Measurements from ENCODE around the gene IPO9. TPM values are rescaled to one million over a fixed set of nuclear protein-coding genes. Genes with fewer than 3 reads are reported as not detected.

Gene IPO9
- total and polyA plus RNA-seq, 2 of the 4 experiments (the other 2 are of a cell fraction), result 14.0 to 23.4 TPM

- no peak overlapping the region for H2AFZ ChIP-seq (replicated peaks; ENCODE audit: low read length, poor library complexity)
- H3K9me3 ChIP-seq (ENCODE audit: control insufficient read depth, insufficient read depth, low read length), result no peaks in the 10 kb centered on the region
- H3K36me3 ChIP-seq (ENCODE audit: control insufficient read depth, insufficient read depth, low read length), result peaks cover 15% of the 10 kb centered on the region
- no peak overlapping the region for H3K4me2 ChIP-seq (ENCODE audit: low read depth, low read length)
- no peak for ATAC-seq (ENCODE audit: low read depth)
- H3K18ac ChIP-seq (ENCODE audit: low read depth, low read length), result no peak overlapping the region; the same call in 1 of the 2 replicates
- DNase-seq, result no peak
- H2AK5ac ChIP-seq (ENCODE audit: low read depth, low read length), result peak overlapping the region; percentile 100
- no peaks in the 10 kb centered on the region for H3K27me3 ChIP-seq (ENCODE audit: control insufficient read depth, insufficient read depth, low read length)
- peak overlapping the region; percentile 92 for H2AK9ac ChIP-seq (replicated peaks; ENCODE audit: low read depth, low read length, poor library complexity)
- peak overlapping the region; percentile 100 for H3K4ac ChIP-seq (ENCODE audit: low read depth, low read length)
- intact Hi-C loops (cut with micrococcal nuclease), result no loop called here
- peak overlapping the region; percentile 100 for H2BK5ac ChIP-seq (ENCODE audit: low read depth, low read length, poor library complexity, severe bottlenecking)
- peak overlapping the region; percentile 92 for H4K5ac ChIP-seq (ENCODE audit: low read depth, low read length)
- ChIA-PET POLR2A (ENCODE audit: unreplicated experiment) (no interaction called here), CTCF (no interaction called here)
- peak overlapping the region; percentile 100 for H4K91ac ChIP-seq (ENCODE audit: insufficient read depth, low read depth, low read length)
- in situ Hi-C loops (cut with MboI; ENCODE audit: low sequenced_read_pairs), result no loop called here
- no peak overlapping the region for H3K4me3 ChIP-seq (ENCODE audit: insufficient read depth, low read depth, low read length)
- H4K20me1 ChIP-seq (ENCODE audit: insufficient read depth, low read length), result no peaks in the 10 kb centered on the region
- H3K9ac ChIP-seq (ENCODE audit: low read depth, low read length), result peak overlapping the region; percentile 3; the same call in 1 of the 2 replicates
- WGBS, 2 experiments (ENCODE audit: extremely low coverage in 2 of 2, insufficient read length in 1 of 2), result no CpG with 5 or more reads among the region's 3 CpGs
- H4K8ac ChIP-seq (ENCODE audit: low read depth in 2 of 2, low read length in 2 of 2), result peak overlapping the region; percentile 99 to 100; a peak in 3 of 4 replicates
- peak overlapping the region; percentile 100 for H2BK120ac ChIP-seq (ENCODE audit: low read depth, low read length)
- peak overlapping the region; percentile 100; the same call in 1 of the 3 replicates for H2BK15ac ChIP-seq (ENCODE audit: low read depth, low read length)
- H3K79me1 ChIP-seq (ENCODE audit: low read depth in 1 of 2, low read length in 2 of 2), result peaks cover 6 to 71% of the 10 kb centered on the region in 2 experiments; a peak in 3 of 4 replicates
- H3K23ac ChIP-seq (ENCODE audit: low read depth, low read length), result no peak overlapping the region
- H3K27ac ChIP-seq (ENCODE audit: insufficient read depth, low read length), result peak overlapping the region; percentile 97
- no peak for TF ChIP-seq RFX5 (IDR thresholded peaks at IDR 0.05; ENCODE audit: low read depth, low read length)
- no peak for TF ChIP-seq USF2 (IDR thresholded peaks at IDR 0.05; ENCODE audit: low read depth, low read length)
- TF ChIP-seq CHD1 (IDR thresholded peaks at IDR 0.05; ENCODE audit: low read depth, low read length), result no peak
- no peak for TF ChIP-seq CTCF (conservative IDR thresholded peaks at IDR 0.05; ENCODE audit: low read depth, low read length)
- TF ChIP-seq MAFK (IDR thresholded peaks at IDR 0.05; ENCODE audit: low read depth, low read length), result no peak
- no peak for TF ChIP-seq FOS (IDR thresholded peaks at IDR 0.05; ENCODE audit: low read depth, low read length)
- no peak for TF ChIP-seq RCOR1 (IDR thresholded peaks at IDR 0.05; ENCODE audit: insufficient replicate concordance, low read length)
- TF ChIP-seq RAD21 (IDR thresholded peaks at IDR 0.05; ENCODE audit: low read length), result no peak
- no peak for TF ChIP-seq CEBPB (IDR thresholded peaks at IDR 0.05; ENCODE audit: low read depth, low read length)
- TF ChIP-seq MAZ (IDR thresholded peaks at IDR 0.05; ENCODE audit: borderline replicate concordance, low read depth, low read length), result no peak
- H3K14ac ChIP-seq (replicated peaks; ENCODE audit: low read depth, low read length), result peak overlapping the region; percentile 99; the same call in 1 of the 2 replicates
- no peak overlapping the region; the same call in 1 of the 2 replicates for H3K56ac ChIP-seq (ENCODE audit: extremely low read depth, insufficient read depth, low read length)
- peaks cover 31% of the 10 kb centered on the region for H3K4me1 ChIP-seq (ENCODE audit: control insufficient read depth, insufficient read depth, low read length)
- H2BK20ac ChIP-seq (ENCODE audit: low read depth, low read length), result peak overlapping the region; percentile 91; the same call in 1 of the 2 replicates
- H3K9me1 ChIP-seq (ENCODE audit: insufficient read depth, low read length), result peaks cover 36% of the 10 kb centered on the region
- dilution Hi-C loops (cut with HindIII; ENCODE audit: low sequenced_read_pairs, unreplicated experiment), result no loop called here
- no TSS peak for BruUV-seq (replicated peaks)
Measured at GRCh38 chr1:201906336-201906735, 77.4 kb downstream of the IPO9 start.
